Rectal smooth muscle tissue (tissue), 1 donor: ENCODE measurements around the gene GREB1L.

ENCODE experiments used
- H3K27ac ChIP-seq: one replicate; pipeline ENCODE4 v1.7.0; 2013; ENCODE audit warnings: low read depth, low read length, inconsistent platforms
- H3K27me3 ChIP-seq: one replicate; pipeline ENCODE4 v1.7.0; 2013; ENCODE audit warnings: low read length; ENCODE audit not compliant: control insufficient read depth, insufficient read depth
- H3K36me3 ChIP-seq: one replicate; pipeline ENCODE4 v1.7.0; 2013; ENCODE audit warnings: low read length; ENCODE audit not compliant: control insufficient read depth, insufficient read depth
- H3K4me1 ChIP-seq: one replicate; pipeline ENCODE4 v1.7.0; 2013; ENCODE audit warnings: low read length; ENCODE audit not compliant: control insufficient read depth, insufficient read depth
- H3K4me3 ChIP-seq: one replicate; pipeline ENCODE4 v1.7.0; 2013; ENCODE audit warnings: low read length
- H3K9ac ChIP-seq: one replicate; pipeline ENCODE4 v1.7.0; 2013; ENCODE audit warnings: low read length

GREB1L gene

DNA sequence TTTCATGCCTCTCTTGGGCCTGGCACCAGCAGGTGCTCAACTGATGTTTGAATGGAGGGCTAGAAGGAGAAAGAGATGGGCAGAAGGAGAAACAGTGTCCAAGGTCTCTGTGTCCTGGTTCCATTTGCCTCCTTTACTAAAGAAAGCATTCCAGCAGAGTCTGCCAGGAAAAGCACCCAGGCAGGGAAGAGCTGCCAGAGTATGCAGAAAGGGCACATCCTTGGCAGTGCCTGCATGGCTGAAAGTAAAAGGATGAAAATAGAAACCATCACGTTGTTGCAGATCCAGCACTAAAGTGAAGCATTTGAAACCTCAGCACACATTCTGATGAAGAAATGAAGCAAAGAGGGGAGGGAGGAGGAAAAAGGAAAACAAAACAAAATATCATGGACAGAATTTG lies 216.3 kb downstream of the GREB1L start:
- Histone ChIP-seq H3K4me3 (no peak overlapping the region), H3K4me1 (peaks cover 4% of the 10 kb centered on the region), H3K27ac (no peak overlapping the region), H3K9ac (no peak overlapping the region), H3K36me3 (no peaks in the 10 kb centered on the region), H3K27me3 (no peaks in the 10 kb centered on the region)

DNA sequence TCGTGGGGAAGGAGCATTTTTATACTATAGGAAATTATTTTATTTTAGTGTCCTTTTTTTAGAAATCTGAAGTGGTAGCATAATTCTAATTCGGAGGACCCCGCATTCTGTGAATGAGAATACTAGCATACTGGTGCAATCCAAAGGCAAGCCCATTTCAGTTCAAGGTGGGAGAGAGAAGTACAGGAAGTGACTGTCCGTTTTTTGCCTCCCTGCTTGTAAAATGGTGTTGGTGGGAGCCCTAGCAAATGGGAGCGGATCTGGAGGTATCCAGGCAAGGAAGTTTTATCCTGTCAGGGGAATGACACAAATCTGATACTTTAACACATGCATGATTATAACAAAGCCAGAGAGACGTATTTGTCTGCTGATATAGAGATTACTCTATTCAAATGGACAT lies 216.8 kb downstream of the GREB1L start:
- no peak overlapping the region for H3K9ac ChIP-seq
- H3K27me3 ChIP-seq: no peaks in the 10 kb centered on the region
- no peak overlapping the region for H3K4me3 ChIP-seq
- peaks cover 2% of the 10 kb centered on the region for H3K4me1 ChIP-seq
- no peaks in the 10 kb centered on the region for H3K36me3 ChIP-seq
- H3K27ac ChIP-seq: no peak overlapping the region

DNA sequence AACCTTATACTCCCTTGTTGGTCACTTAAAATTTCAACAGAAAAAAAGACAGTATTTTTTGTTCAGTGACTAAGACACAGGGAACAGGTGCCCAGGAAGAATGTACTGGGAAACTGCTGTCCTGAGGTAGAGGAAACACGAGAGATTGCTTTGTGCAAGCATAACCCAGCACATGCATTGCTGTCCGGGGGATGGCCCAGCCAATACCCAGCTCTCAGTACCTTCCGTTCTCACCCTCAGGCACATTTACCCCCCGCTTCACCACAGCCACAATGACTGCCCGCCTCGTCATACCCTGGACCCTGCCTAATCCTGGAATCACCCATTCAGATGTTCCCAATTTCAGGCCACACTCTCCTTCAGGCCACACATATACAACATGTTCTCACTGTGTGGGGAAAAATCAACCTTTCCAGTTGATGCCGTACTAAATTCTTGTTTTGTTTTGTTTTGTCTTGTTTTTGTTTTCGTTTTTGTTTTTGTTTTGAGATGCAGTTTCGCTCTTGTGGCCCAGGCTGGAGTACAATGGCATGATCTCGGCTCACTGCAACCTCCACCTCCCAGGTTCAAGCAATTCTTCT lies 217.8 kb downstream of the GREB1L start:
- H3K4me1 ChIP-seq: no peaks in the 10 kb centered on the region
- no peak overlapping the region for H3K4me3 ChIP-seq
- no peak overlapping the region for H3K9ac ChIP-seq
- H3K27ac ChIP-seq: no peak overlapping the region
- no peaks in the 10 kb centered on the region for H3K36me3 ChIP-seq
- H3K27me3 ChIP-seq: no peaks in the 10 kb centered on the region

DNA sequence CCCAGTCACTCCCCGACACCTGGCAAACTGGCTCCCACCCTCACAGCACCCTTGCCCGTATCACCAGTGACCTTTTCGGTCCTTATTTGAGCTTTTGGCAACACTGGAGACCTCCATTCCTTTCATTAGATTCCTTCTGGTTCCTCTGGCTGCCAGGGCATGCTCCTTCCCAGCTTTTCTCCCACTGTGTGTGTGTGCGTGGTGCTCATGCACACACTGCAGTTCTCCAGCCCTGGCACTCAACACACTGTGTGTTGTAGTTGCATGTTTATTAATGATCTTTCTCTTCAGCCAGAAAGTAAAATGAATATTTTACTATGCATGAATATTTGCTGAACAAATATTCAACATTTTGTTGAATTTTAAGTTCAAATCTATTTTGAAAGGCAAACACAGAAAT lies 219.4 kb downstream of the GREB1L start:
- Histone ChIP-seq H3K36me3 (no peaks in the 10 kb centered on the region), H3K4me1 (no peaks in the 10 kb centered on the region), H3K9ac (no peak overlapping the region), H3K4me3 (no peak overlapping the region), H3K27me3 (no peaks in the 10 kb centered on the region), H3K27ac (no peak overlapping the region)

DNA sequence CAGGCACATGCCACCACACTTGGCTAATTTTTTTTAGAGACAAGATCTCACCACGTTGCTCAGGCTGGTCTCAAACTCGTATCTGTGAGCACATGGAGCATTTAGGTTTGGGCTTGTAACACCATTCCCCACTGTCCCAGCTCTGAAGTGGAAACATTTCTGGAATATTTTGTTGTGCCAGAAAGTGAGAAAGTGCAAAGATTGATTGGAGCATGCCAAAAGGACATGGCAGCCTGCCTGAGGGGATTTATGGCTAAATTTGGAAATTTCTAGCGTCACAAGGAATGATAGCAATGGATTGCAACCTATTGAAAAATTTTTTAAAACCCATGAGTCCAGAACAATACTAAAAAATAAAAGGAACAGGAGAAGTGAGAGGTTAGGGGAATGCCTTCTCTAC lies 221.7 kb downstream of the GREB1L start:
- no peak overlapping the region for H3K9ac ChIP-seq
- H3K36me3 ChIP-seq: no peaks in the 10 kb centered on the region
- H3K4me1 ChIP-seq: no peaks in the 10 kb centered on the region
- no peaks in the 10 kb centered on the region for H3K27me3 ChIP-seq
- H3K4me3 ChIP-seq: no peak overlapping the region
- H3K27ac ChIP-seq: no peak overlapping the region

DNA sequence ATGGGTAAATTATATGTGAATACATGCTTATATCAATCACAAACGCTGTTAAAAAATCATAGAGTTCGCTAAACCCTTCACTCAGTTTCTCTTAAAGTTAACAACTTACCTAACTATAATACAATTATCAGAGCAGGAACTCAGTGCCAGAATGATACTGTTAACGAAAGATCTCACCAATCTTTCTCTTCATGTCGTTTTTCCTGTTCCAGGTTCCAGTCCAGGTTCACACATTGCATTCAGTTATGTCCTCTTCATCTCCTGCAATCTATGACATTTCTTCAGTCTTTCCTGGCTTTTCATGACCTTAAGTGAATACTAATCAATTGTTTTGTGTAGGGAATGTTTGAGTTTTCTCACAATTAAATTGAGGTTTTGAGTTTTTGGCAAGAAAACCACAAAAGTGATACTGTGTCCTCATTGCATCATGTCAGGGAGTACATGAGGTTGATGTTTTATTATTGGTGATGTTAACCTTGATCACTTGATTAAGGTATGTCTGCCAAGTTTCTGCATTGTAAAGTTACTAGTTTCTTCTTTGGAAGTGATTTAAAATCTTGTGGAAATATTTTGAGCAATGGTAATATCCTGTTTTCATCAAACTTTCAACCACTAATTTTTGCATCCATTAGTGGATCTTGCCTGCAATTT lies 226.6 kb downstream of the GREB1L start:
- Histone ChIP-seq H3K27ac (no peak overlapping the region), H3K4me3 (no peak overlapping the region), H3K27me3 (no peaks in the 10 kb centered on the region), H3K4me1 (no peaks in the 10 kb centered on the region), H3K9ac (no peak overlapping the region), H3K36me3 (no peaks in the 10 kb centered on the region)

DNA sequence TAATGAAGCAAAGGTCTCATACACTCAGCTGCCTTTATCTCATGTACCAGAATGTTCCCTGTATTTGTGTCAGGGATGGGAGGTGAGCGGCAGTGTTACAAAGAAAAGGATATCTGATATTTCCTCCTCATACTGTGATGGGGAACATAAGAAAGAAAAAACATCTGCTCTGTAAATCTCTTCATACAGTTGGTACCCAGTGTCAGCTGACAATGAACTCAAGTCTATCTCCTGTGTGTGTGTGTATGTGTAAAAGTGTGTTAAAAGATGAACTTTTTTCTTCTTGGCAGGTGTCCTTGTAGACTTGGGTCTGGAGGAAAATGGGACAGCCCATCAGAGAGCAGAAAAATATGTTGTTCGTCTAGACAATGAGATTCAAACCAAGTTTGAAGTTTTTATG lies 230.7 kb downstream of the GREB1L start:
- no peaks in the 10 kb centered on the region for H3K4me1 ChIP-seq
- H3K36me3 ChIP-seq: no peaks in the 10 kb centered on the region
- no peak overlapping the region for H3K4me3 ChIP-seq
- H3K27me3 ChIP-seq: no peaks in the 10 kb centered on the region
- no peak overlapping the region for H3K27ac ChIP-seq
- no peak overlapping the region for H3K9ac ChIP-seq

DNA sequence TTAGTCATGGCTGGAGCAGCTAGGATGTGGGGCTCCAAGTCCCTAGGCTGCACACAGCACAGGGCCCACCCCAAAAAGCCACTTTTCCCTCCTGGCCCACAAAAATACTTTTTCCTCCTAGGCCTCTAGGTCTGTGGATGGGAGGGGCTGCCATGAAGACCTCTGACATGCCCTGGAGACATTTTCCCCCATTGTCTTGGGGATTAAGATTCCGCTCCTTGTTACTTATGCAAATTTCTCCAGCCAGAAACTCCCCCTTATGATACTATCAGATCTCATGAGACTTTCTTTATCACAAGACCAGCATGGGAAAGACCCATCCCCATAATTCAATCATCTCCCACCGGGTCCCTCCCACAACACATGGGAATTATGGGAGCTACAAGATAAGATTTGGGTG lies 232.6 kb downstream of the GREB1L start:
- Histone ChIP-seq H3K4me3 (no peak overlapping the region), H3K27me3 (no peaks in the 10 kb centered on the region), H3K9ac (no peak overlapping the region), H3K4me1 (no peaks in the 10 kb centered on the region), H3K27ac (no peak overlapping the region), H3K36me3 (no peaks in the 10 kb centered on the region)

DNA sequence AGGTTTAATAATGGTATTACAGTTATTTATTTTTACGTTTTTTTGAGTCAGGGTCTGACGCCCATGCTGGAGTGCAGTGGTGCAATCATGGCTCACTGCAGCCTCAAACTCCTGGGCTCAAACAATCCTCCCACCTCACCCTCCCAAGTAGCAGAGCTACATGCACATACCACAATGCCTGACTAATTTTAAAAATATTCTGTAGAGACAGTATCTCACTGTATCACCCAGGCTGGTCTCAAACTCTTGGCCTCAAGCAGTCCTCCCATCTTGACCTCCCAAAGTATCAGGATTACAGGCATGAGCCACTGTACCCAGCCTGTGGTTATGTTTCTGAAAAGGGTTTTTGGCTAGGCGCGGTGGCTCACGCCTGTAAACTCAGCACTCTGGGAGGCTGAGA lies 237.7 kb downstream of the GREB1L start:
- Histone ChIP-seq H3K27ac (no peak overlapping the region), H3K4me1 (no peaks in the 10 kb centered on the region), H3K9ac (no peak overlapping the region), H3K4me3 (no peak overlapping the region), H3K36me3 (no peaks in the 10 kb centered on the region), H3K27me3 (no peaks in the 10 kb centered on the region)

DNA sequence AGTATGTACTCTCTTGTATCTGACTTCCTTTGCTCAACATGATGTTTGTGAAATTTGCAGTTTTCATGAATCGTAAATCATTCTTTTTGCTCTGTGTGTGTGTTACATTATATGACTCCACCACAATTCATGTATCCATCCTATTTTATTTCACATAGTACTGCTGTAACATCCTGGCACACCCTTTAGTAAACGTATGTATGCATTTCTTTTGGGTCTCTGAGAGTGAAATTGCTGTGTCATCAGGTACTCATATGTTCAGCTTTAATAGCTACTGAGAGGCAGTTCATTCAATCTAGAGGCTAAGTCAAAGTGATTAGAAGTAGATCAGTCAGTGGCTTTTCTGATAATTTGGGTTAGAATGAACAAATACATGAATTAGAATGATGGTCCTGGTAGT lies 239.7 kb downstream of the GREB1L start:
- no peak overlapping the region for H3K9ac ChIP-seq
- no peak overlapping the region for H3K27ac ChIP-seq
- H3K36me3 ChIP-seq: no peaks in the 10 kb centered on the region
- H3K4me3 ChIP-seq: no peak overlapping the region
- no peaks in the 10 kb centered on the region for H3K4me1 ChIP-seq
- H3K27me3 ChIP-seq: no peaks in the 10 kb centered on the region

DNA sequence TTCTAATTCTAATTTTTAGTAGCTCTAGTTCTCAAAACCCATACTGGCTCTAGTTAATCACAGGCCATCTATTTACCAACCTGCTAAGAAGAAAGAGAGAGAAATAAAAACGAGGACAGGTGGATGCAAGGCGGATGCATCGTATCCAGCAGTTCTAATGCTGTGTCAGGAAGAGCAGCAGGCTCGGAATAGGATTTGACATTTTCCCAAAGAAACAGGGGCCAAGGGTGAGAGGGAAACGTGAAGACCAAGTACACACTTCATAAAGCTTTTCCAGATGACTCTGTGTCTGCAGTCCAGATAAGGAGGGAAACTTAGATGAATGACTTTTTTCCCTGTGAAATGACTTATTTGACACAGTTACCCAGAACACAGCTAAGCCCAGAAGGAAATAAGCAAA lies 241.0 kb downstream of the GREB1L start:
- Histone ChIP-seq H3K9ac (no peak overlapping the region), H3K4me1 (no peaks in the 10 kb centered on the region), H3K27me3 (no peaks in the 10 kb centered on the region), H3K4me3 (no peak overlapping the region), H3K27ac (no peak overlapping the region), H3K36me3 (no peaks in the 10 kb centered on the region)

DNA sequence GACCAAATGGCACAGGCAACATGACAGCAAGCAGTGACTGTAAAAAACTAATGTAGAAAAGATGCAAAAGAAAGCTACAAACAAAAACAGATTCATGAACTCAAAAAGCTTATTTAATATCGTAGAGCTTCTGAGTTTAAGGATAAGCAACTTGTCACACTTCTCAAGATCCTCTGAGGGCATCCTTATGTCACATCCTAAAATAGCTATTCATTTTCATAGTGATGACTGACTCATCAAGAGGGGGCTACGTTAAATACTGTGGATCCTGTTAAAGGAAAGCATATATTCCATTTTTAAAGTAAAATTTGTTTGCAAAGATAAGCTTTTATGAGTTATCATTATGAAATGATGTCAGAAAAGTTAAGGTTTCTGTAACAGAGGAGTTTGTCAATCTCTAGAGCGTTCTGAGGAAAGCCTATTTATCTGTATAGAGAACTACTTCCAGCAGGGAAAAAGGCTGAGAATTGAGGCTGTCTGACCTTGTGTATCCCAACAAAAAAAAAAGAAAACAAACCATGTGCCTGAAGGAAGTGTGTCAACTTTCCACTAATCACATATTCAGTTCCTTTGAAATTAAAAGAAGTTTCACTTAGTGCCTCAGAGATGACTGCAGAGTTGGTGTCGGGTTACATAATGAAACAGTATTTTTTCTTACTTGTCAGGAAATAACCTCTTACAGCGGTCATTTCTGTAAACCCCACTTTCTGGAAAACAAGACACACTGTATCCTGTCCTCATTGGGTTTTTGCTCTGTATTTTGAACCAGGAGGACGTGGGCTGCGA lies 243.0 kb downstream of the GREB1L start:
- H3K4me3 ChIP-seq: no peak overlapping the region
- H3K27me3 ChIP-seq: no peaks in the 10 kb centered on the region
- H3K9ac ChIP-seq: no peak overlapping the region
- no peak overlapping the region for H3K27ac ChIP-seq
- H3K4me1 ChIP-seq: no peaks in the 10 kb centered on the region
- H3K36me3 ChIP-seq: no peaks in the 10 kb centered on the region
